Measurements from ENCODE around the gene TMEM242.

The TMEM242 gene

DNA sequence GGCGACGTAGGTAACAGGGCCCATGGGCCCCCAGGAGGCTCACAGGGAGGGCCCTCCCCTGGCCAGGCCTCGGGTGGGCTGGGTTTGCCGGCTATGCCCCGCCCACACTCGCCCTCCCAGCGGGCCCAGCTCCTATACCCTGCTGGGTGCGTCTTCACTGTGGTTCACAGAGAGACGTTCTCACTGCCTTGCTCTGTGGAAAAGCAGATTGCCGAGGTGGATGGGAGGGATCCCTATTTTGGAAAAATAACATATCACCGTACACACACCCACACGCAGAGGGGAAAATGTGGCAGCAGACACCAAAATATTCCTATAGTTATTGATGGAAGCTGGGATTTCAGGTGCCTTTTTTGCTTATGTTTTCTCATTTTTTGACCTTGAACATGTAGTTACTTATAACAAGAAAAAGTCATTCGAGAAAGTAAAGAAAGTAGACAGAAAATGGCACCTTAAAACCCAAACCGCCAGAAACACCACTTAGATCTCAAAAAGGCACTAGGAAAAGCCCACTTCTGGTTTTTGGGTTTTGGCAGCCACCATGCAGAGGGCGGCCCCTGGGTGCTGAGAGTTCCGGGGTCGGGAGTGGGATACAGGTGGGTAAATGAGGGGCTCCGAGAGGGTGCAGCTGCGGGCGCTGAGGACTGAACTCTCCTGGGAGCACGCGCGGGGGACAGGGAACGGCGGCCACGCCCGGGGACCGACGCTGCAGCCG, 49.4 kb downstream of the TMEM242 start:
- Histone ChIP-seq H3K9ac (ENCODE audit: low read length in 5 of 5) (peak overlapping the region in 4 of 5 donors; percentile 33 to 70 (median 61)), H3K27ac (ENCODE audit: low read depth, low read length) (no peak overlapping the region), H3K36me3 (ENCODE audit: control insufficient read depth in 5 of 5, insufficient read depth in 5 of 5, low read length in 5 of 5) (no peaks in the 10 kb centered on the region), H3K4me3 (ENCODE audit: low read depth in 1 of 5, low read length in 5 of 5) (peak overlapping the region; percentile 40 to 72 (median 64)), H3K27me3 (ENCODE audit: control insufficient read depth in 5 of 5, insufficient read depth in 4 of 5, low read length in 5 of 5) (no peaks in the 10 kb centered on the region), H3K9me3 (ENCODE audit: control insufficient read depth in 5 of 5, low read length in 5 of 5) (no peaks in the 10 kb centered on the region), H3K4me1 (ENCODE audit: control insufficient read depth in 5 of 5, insufficient read depth in 5 of 5, low read length in 5 of 5) (peaks cover under 1 to 40% (median 29%) of the 10 kb centered on the region in 5 donors)

DNA sequence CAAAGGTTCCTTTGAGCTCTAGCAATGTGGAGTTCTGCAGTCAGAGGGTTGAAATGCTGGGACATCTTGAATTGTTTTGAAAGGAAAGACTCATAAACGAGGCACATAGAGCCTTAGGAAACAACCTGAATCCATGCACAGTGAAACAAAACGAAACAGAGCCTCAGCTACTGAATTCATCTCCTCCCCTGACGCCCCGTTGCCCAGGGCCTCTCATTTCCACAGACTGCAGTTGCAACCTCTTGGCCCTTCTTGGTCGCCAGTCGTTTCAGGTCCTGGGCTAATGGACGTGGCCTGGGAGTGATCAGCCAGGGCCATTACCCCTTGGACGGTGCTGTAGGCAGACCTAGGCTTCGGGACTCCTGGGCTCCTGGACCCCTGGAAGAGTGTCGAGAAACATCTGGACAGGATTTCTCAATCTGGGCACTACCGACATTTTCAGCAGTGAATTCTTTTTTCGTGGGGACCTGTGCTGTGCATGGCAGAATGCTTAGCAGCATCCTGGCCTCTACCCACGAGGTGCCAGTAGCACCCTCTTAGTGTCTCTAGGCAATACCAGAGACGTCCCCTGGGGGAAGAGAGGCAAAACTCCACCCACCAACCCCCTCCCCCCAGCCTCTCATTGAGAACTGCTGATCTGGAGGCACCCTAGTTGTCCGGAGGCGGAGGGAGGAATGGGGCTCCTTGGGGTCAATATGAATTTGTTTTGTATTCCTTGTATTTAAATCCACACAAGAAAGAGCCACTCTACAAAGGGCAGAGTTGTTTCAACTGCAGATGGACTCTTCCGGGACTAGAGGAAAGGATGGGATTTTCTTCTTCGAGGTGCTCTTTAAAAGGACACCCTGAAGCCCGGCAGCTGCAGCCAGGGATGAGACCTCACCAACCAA, 50.2 kb downstream of the TMEM242 start:
- Histone ChIP-seq H3K9me3 (ENCODE audit: control insufficient read depth in 5 of 5, low read length in 5 of 5) (no peaks in the 10 kb centered on the region), H3K27me3 (ENCODE audit: control insufficient read depth in 5 of 5, insufficient read depth in 4 of 5, low read length in 5 of 5) (no peaks in the 10 kb centered on the region), H3K27ac (ENCODE audit: low read depth, low read length) (no peak overlapping the region), H3K4me3 (ENCODE audit: low read depth in 1 of 5, low read length in 5 of 5) (peak overlapping the region in 1 of 5 donors; percentile 2), H3K36me3 (ENCODE audit: control insufficient read depth in 5 of 5, insufficient read depth in 5 of 5, low read length in 5 of 5) (no peaks in the 10 kb centered on the region), H3K9ac (ENCODE audit: low read length in 5 of 5) (no peak overlapping the region), H3K4me1 (ENCODE audit: control insufficient read depth in 5 of 5, insufficient read depth in 5 of 5, low read length in 5 of 5) (peaks cover 5 to 48% (median 37%) of the 10 kb centered on the region in 5 donors)

DNA sequence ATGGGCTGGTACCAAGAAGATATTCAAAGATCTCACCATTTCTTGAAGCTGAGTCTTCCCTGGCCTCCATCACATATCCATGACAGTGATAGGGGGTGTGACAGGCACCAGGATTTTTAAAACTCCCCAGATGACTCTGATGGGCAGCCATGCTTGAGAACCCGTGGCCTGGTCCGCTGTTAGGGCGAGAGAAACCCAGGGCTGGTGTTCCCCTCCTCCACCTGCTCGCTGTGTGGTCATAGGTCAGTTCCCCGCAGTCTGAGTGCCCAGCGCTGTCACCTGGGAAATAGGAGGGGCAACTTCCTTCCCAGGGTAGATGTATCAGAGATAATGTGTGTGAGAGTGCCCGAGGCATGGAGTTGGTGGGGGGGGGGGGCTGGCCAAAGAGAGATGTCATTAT, 50.9 kb downstream of the TMEM242 start:
- H3K9ac ChIP-seq (ENCODE audit: low read length in 5 of 5), result no peak overlapping the region
- no peaks in the 10 kb centered on the region for H3K36me3 ChIP-seq (ENCODE audit: control insufficient read depth in 5 of 5, insufficient read depth in 5 of 5, low read length in 5 of 5)
- H3K27ac ChIP-seq (ENCODE audit: low read depth, low read length), result no peak overlapping the region
- H3K4me3 ChIP-seq (ENCODE audit: low read depth in 1 of 5, low read length in 5 of 5), result no peak overlapping the region
- no peaks in the 10 kb centered on the region for H3K9me3 ChIP-seq (ENCODE audit: control insufficient read depth in 5 of 5, low read length in 5 of 5)
- H3K4me1 ChIP-seq (ENCODE audit: control insufficient read depth in 5 of 5, insufficient read depth in 5 of 5, low read length in 5 of 5), result peaks cover 5 to 56% (median 39%) of the 10 kb centered on the region in 5 donors
- H3K27me3 ChIP-seq (ENCODE audit: control insufficient read depth in 5 of 5, insufficient read depth in 4 of 5, low read length in 5 of 5), result no peaks in the 10 kb centered on the region

DNA sequence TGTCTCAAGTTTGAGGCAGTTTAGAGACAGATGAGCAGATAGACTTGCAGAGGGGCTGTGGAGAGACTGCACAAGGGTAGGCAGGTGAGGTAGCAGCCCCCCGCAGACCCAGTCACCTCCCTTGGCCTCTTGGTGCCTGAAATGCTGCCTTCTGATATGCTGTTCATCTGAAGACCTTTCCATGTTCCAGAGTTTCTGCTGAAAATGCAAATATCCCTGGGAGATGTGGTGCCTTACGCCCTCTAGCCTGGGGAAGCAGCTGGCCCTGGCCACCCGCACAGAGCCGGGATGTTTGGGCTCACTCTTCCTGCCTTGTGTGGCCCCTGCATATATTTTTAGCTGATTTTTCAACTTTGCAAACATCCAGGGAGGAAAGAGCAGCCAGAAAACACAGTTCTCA, 51.4 kb downstream of the TMEM242 start:
- Histone ChIP-seq H3K9ac (ENCODE audit: low read length in 5 of 5) (no peak overlapping the region), H3K4me3 (ENCODE audit: low read depth in 1 of 5, low read length in 5 of 5) (no peak overlapping the region), H3K27ac (ENCODE audit: low read depth, low read length) (no peak overlapping the region), H3K27me3 (ENCODE audit: control insufficient read depth in 5 of 5, insufficient read depth in 4 of 5, low read length in 5 of 5) (no peaks in the 10 kb centered on the region), H3K36me3 (ENCODE audit: control insufficient read depth in 5 of 5, insufficient read depth in 5 of 5, low read length in 5 of 5) (no peaks in the 10 kb centered on the region), H3K9me3 (ENCODE audit: control insufficient read depth in 5 of 5, low read length in 5 of 5) (no peaks in the 10 kb centered on the region), H3K4me1 (ENCODE audit: control insufficient read depth in 5 of 5, insufficient read depth in 5 of 5, low read length in 5 of 5) (peaks cover 5 to 60% (median 39%) of the 10 kb centered on the region in 5 donors)

DNA sequence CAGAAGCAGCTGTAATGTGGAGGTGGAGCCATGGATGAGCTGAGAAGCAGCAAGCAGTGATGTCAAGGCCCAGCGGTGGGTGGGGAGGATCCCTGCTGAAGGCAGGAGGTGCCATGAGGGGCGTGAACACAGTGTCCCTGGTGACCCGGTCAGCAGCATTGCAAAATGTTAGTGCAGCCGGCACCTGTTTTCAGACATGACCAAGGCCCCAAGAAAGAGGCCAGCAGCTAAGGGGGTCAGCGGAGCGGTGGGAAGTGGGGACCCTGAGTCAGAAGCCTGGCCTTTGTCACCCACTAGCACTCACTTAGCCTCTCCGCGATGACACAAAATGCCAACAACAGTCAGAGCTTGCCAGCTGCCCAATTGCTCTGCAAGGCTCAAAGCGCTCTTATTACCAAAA, 51.9 kb downstream of the TMEM242 start:
- Histone ChIP-seq H3K9ac (ENCODE audit: low read length in 5 of 5) (no peak overlapping the region), H3K36me3 (ENCODE audit: control insufficient read depth in 5 of 5, insufficient read depth in 5 of 5, low read length in 5 of 5) (no peaks in the 10 kb centered on the region), H3K9me3 (ENCODE audit: control insufficient read depth in 5 of 5, low read length in 5 of 5) (no peaks in the 10 kb centered on the region), H3K4me3 (ENCODE audit: low read depth in 1 of 5, low read length in 5 of 5) (no peak overlapping the region), H3K4me1 (ENCODE audit: control insufficient read depth in 5 of 5, insufficient read depth in 5 of 5, low read length in 5 of 5) (peaks cover 5 to 60% (median 39%) of the 10 kb centered on the region in 5 donors), H3K27me3 (ENCODE audit: control insufficient read depth in 5 of 5, insufficient read depth in 4 of 5, low read length in 5 of 5) (no peaks in the 10 kb centered on the region), H3K27ac (ENCODE audit: low read depth, low read length) (no peak overlapping the region)

DNA sequence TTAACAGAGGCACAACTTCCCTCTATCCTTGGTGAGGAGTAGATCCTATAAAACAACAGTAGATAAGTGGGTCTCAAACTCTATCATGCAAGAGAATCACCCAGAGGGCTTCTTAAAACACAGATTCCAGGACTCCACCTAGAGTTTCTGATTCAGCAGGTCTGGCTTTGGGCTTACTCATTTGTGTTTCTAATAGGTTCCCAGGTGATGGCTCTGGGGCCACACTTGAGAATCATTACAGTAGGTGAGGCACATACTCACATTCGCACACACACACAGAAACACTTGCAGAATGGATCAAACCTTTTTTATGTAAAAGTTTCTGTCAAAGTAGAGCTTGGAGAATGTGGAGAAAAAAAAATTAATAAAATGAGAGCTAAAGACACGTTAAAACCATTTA, 52.4 kb downstream of the TMEM242 start:
- Histone ChIP-seq H3K9me3 (ENCODE audit: control insufficient read depth in 5 of 5, low read length in 5 of 5) (no peaks in the 10 kb centered on the region), H3K4me1 (ENCODE audit: control insufficient read depth in 5 of 5, insufficient read depth in 5 of 5, low read length in 5 of 5) (peaks cover 5 to 60% (median 40%) of the 10 kb centered on the region in 5 donors), H3K4me3 (ENCODE audit: low read depth in 1 of 5, low read length in 5 of 5) (no peak overlapping the region), H3K9ac (ENCODE audit: low read length in 5 of 5) (no peak overlapping the region), H3K27me3 (ENCODE audit: control insufficient read depth in 5 of 5, insufficient read depth in 4 of 5, low read length in 5 of 5) (no peaks in the 10 kb centered on the region), H3K27ac (ENCODE audit: low read depth, low read length) (no peak overlapping the region), H3K36me3 (ENCODE audit: control insufficient read depth in 5 of 5, insufficient read depth in 5 of 5, low read length in 5 of 5) (no peaks in the 10 kb centered on the region)

DNA sequence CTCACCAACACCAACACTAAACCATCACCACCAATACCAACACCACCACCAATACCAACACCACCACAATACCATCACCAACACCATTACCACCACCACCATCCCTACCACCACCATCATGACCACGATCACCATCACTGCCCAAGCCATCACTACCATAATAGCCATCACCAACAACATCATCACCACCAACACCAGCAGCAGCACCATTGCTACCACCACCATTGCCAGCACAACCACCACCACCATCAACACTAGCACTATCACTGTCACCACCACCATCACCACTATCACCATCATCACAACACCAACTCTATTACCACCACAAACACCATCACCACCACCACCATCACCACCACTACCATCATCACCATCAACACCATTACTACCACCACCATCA, 53.0 kb downstream of the TMEM242 start:
- no peaks in the 10 kb centered on the region for H3K9me3 ChIP-seq (ENCODE audit: control insufficient read depth in 5 of 5, low read length in 5 of 5)
- no peak overlapping the region for H3K4me3 ChIP-seq (ENCODE audit: low read depth in 1 of 5, low read length in 5 of 5)
- no peak overlapping the region for H3K9ac ChIP-seq (ENCODE audit: low read length in 5 of 5)
- no peaks in the 10 kb centered on the region for H3K27me3 ChIP-seq (ENCODE audit: control insufficient read depth in 5 of 5, insufficient read depth in 4 of 5, low read length in 5 of 5)
- H3K4me1 ChIP-seq (ENCODE audit: control insufficient read depth in 5 of 5, insufficient read depth in 5 of 5, low read length in 5 of 5), result peaks cover 5 to 59% (median 44%) of the 10 kb centered on the region in 5 donors
- no peak overlapping the region for H3K27ac ChIP-seq (ENCODE audit: low read depth, low read length)
- H3K36me3 ChIP-seq (ENCODE audit: control insufficient read depth in 5 of 5, insufficient read depth in 5 of 5, low read length in 5 of 5), result no peaks in the 10 kb centered on the region

DNA sequence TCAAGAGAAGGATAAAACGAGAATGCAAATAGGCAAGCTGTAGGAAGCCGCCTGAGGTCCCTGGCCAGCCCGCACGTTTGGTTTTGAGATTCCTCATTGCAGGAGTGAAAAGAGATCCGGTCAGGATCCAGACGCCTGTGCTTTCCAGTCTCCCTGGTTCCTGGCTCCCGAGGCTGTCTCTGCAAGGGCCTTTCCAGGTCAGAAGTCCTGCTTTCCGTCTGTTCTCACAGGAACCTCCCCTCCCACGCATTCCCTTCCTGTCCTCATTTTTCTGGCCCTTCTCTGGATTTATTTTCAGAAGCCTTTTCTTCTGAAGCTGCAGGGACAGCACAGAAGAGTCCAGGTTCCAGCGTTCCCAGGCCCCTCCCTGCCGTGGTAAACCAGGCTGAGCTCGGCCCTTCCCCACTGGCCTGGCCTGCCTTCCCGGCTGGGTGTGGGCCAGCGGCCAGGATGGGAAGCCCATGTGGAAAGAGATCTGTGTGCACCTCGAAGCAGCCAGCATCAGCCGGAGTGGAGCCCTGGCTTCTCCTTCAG, 54.0 kb downstream of the TMEM242 start:
- Histone ChIP-seq H3K27me3 (ENCODE audit: control insufficient read depth in 5 of 5, insufficient read depth in 4 of 5, low read length in 5 of 5) (no peaks in the 10 kb centered on the region), H3K9me3 (ENCODE audit: control insufficient read depth in 5 of 5, low read length in 5 of 5) (no peaks in the 10 kb centered on the region), H3K27ac (ENCODE audit: low read depth, low read length) (peak overlapping the region; percentile 59), H3K36me3 (ENCODE audit: control insufficient read depth in 5 of 5, insufficient read depth in 5 of 5, low read length in 5 of 5) (no peaks in the 10 kb centered on the region), H3K4me1 (ENCODE audit: control insufficient read depth in 5 of 5, insufficient read depth in 5 of 5, low read length in 5 of 5) (peaks cover 5 to 55% (median 38%) of the 10 kb centered on the region in 5 donors), H3K9ac (ENCODE audit: low read length in 5 of 5) (peak overlapping the region in 2 of 5 donors; percentile 4 to 59), H3K4me3 (ENCODE audit: low read depth in 1 of 5, low read length in 5 of 5) (peak overlapping the region in 2 of 5 donors; percentile 12 to 16)

DNA sequence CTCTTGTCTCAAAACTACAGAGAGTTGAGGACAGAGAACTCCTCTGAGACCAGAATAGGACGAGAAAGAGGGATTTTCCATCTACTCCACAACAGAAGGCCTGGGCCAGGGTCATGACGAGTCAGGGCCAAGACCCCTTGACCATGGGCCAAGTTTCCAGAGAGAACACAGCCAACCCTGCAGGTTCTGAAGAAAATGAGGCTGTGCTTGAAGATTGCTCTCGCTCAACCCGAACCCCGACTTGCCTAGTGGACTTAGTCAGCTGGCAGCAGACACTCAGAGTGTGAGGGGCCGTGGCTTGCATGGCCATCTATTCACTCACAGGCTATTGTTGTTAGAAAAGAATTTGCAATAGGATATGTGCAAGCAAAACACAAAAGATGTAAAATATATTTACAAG, 54.5 kb downstream of the TMEM242 start:
- H3K9ac ChIP-seq (ENCODE audit: low read length in 5 of 5), result no peak overlapping the region

DNA sequence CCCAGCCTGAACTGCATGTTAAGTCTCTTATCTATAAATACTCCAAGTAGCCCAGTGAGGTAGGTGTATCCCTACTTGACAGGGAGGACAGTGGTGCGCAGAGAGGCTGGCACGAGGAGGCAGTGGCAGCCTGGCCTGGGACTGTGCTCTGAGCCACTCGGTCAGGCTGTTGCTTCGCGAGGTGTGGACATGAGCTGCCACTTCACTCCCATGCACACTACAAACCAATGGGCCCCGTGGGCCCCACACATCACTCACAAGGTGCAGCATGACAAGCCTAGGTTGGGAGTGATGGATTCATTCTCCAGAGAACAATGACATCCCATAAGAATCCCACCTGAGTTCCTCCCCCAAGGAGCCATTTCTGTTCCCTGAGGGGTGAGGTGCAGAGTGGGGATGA, 54.9 kb downstream of the TMEM242 start:
- H3K4me3 ChIP-seq (ENCODE audit: low read depth in 1 of 5, low read length in 5 of 5), result no peak overlapping the region
- peak overlapping the region; percentile 59 for H3K27ac ChIP-seq (ENCODE audit: low read depth, low read length)
- no peaks in the 10 kb centered on the region for H3K27me3 ChIP-seq (ENCODE audit: control insufficient read depth in 5 of 5, insufficient read depth in 4 of 5, low read length in 5 of 5)
- no peaks in the 10 kb centered on the region for H3K36me3 ChIP-seq (ENCODE audit: control insufficient read depth in 5 of 5, insufficient read depth in 5 of 5, low read length in 5 of 5)
- no peaks in the 10 kb centered on the region for H3K9me3 ChIP-seq (ENCODE audit: control insufficient read depth in 5 of 5, low read length in 5 of 5)
- no peak overlapping the region for H3K9ac ChIP-seq (ENCODE audit: low read length in 5 of 5)
- peaks cover 5 to 52% (median 36%) of the 10 kb centered on the region in 5 donors for H3K4me1 ChIP-seq (ENCODE audit: control insufficient read depth in 5 of 5, insufficient read depth in 5 of 5, low read length in 5 of 5)

More for the DNA sequence above, 54.5 kb downstream of the TMEM242 start:
- H3K4me3 ChIP-seq (ENCODE audit: low read depth in 1 of 5, low read length in 5 of 5), result no peak overlapping the region
- peak overlapping the region; percentile 59 for H3K27ac ChIP-seq (ENCODE audit: low read depth, low read length)
- H3K27me3 ChIP-seq (ENCODE audit: control insufficient read depth in 5 of 5, insufficient read depth in 4 of 5, low read length in 5 of 5), result no peaks in the 10 kb centered on the region
- no peaks in the 10 kb centered on the region for H3K9me3 ChIP-seq (ENCODE audit: control insufficient read depth in 5 of 5, low read length in 5 of 5)
- H3K4me1 ChIP-seq (ENCODE audit: control insufficient read depth in 5 of 5, insufficient read depth in 5 of 5, low read length in 5 of 5), result peaks cover 5 to 51% (median 33%) of the 10 kb centered on the region in 5 donors
- no peaks in the 10 kb centered on the region for H3K36me3 ChIP-seq (ENCODE audit: control insufficient read depth in 5 of 5, insufficient read depth in 5 of 5, low read length in 5 of 5)
